ENCODE results near the gene AMBP.

GRCh38 chr9:114061292-114061691, 16.8 kb downstream of the AMBP start:
- TF ChIP-seq YY2 (tag by site-specific recombination; IDR thresholded peaks at IDR 0.05) (no peak), ZNF274 (IDR thresholded peaks at IDR 0.05; ENCODE audit: low read length) (no peak), ZNF274 (tag by site-specific recombination; IDR thresholded peaks at IDR 0.05; ENCODE audit: borderline replicate concordance) (no peak), YY1 (tag by site-specific recombination; IDR thresholded peaks at IDR 0.05) (no peak), CTCF (tag by site-specific recombination; IDR thresholded peaks at IDR 0.05) (no peak), ZNF155 (tag by site-specific recombination; IDR thresholded peaks at IDR 0.05) (no peak), GLI4 (tag by site-specific recombination; IDR thresholded peaks at IDR 0.05) (no peak), PBX3 (CRISPR knock-in tag; IDR thresholded peaks at IDR 0.05) (no peak), ZNF600 (tag by site-specific recombination; IDR thresholded peaks at IDR 0.05) (no peak), ELK4 (IDR thresholded peaks at IDR 0.05; ENCODE audit: borderline replicate concordance, low read depth, low read length) (no peak), ZNF670 (tag by site-specific recombination; IDR thresholded peaks at IDR 0.05; ENCODE audit: low read depth) (no peak), ZBTB21 (tag by site-specific recombination; IDR thresholded peaks at IDR 0.05) (no peak), REST (tag by site-specific recombination; IDR thresholded peaks at IDR 0.05) (no peak), ZBTB10 (tag by site-specific recombination; IDR thresholded peaks at IDR 0.05) (no peak), ZBTB26 (tag by site-specific recombination; optimal IDR thresholded peaks at IDR 0.05) (no peak)
